HEK293 (cell line): Measurements from ENCODE around the gene APC2.

Source experiments
- ZNF184 ChIP-seq: fragments of 450-650 bp; IDR thresholded peaks from 2 replicates; pipeline ENCODE4 v1.5.1; 2018; ENCODE audit warnings: missing biosample characterization, mild to moderate bottlenecking, missing genetic modification characterization
- TF ChIP-seq, protein P1 (sequence below): fragments of 450-650 bp; formaldehyde crosslinking; IDR thresholded peaks from 2 replicates; pipeline ENCODE4 v1.5.1; 2017; ENCODE audit warnings: missing biosample characterization, missing genetic modification characterization

DNA sequence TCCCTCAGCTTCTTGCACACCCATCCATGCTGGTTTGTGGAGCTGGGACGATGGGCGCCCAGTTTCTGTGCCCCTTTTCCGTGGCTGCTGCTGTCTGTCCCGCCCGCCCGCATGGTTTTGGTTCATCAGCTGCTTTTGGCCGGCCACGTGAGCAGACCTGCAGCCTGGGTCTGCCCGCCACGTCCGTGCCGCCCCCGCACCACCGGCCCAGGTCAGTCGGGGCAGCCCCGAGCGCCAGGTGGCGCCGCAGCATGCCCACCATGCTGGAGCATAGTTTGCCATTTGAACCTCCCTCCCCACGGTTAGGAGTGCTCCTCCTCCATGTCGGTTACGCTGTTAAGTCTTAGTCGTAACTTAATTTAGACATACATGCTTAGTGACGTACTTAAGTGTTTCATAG, 27.0 kb upstream of the APC2 start:
- TF ChIP-seq, protein P1, sequence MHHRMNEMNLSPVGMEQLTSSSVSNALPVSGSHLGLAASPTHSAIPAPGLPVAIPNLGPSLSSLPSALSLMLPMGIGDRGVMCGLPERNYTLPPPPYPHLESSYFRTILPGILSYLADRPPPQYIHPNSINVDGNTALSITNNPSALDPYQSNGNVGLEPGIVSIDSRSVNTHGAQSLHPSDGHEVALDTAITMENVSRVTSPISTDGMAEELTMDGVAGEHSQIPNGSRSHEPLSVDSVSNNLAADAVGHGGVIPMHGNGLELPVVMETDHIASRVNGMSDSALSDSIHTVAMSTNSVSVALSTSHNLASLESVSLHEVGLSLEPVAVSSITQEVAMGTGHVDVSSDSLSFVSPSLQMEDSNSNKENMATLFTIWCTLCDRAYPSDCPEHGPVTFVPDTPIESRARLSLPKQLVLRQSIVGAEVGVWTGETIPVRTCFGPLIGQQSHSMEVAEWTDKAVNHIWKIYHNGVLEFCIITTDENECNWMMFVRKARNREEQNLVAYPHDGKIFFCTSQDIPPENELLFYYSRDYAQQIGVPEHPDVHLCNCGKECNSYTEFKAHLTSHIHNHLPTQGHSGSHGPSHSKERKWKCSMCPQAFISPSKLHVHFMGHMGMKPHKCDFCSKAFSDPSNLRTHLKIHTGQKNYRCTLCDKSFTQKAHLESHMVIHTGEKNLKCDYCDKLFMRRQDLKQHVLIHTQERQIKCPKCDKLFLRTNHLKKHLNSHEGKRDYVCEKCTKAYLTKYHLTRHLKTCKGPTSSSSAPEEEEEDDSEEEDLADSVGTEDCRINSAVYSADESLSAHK: no peak
- TF ChIP-seq ZNF184: no peak
